IPS-NIHi11 (cell line): ENCODE results near the gene HCRTR1.

Source experiments
- DNase-seq: peaks from one replicate; pipeline ENCODE4 v3.0.0; 2012; ENCODE audit warnings: mixed read lengths, low spot score

Gene HCRTR1

DNA sequence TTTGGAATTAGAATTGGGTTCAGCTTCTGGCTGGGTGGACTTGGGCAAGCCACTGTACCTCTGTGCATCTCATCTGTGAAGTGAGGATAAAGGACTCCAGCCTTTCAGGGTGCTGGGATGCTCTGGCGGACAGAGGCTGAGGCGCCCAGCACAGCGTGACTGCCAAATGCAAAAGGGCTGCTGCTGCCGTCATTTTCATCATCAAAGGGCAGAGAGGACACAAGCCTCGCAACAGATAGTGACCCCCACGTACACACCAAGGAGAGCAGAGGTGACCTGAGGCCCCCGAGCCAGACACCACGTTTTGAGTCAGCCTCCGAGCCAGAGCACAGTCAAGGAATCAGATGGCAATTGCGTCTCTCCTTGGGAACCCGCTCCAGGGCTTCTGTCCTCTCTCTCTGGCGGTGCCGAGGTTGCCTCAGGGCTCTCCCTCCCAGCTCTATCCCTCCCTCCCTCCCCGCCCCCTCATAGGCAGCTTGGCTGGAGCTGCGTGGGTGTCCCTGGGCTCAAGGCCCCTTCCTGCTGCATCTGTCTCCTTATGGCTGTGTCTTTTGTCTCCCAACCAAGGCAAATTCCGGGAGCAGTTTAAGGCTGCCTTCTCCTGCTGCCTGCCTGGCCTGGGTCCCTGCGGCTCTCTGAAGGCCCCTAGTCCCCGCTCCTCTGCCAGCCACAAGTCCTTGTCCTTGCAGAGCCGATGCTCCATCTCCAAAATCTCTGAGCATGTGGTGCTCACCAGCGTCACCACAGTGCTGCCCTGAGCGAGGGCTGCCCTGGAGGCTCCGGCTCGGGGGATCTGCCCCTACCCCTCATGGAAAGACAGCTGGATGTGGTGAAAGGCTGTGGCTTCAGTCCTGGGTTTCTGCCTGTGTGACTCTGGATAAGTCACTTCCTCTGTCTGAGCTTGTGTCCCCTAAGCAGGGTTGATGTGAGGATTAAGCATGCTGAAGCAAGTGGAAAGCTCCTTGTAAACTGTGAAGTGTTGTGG is 9.0 kb downstream of the HCRTR1 start:
- peak; percentile 50 for DNase-seq

DNA sequence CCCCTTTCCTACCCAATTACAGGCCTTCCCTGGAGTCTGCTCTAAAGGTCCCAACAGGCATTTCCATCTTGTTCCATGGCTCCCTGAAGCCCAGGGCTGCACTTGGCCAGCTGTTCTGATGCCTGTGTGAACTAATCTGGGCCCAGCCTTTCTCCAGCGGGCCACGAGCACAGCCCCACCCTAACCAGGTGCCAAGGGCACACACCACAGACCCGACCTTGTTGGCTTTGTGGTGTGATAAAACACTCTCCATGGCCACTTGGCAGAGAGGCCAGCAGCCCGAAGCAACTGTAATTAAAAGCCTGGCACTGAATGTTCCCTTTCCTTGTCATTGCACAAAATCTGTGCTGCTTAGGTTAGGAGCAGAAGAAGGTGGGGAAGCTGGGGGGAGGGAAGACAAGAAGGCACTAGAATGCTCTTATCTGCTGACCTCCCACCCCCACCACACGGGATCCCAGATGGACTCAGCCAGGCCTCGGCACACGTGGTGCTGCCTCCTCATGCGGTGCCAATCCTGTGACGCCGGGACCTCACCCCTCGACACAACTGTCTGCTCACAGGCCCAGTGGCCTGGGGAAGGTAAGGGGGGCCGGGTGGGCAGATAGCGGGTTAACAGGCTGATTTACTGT is 9.9 kb downstream of the HCRTR1 start:
- DNase-seq: no peak

DNA sequence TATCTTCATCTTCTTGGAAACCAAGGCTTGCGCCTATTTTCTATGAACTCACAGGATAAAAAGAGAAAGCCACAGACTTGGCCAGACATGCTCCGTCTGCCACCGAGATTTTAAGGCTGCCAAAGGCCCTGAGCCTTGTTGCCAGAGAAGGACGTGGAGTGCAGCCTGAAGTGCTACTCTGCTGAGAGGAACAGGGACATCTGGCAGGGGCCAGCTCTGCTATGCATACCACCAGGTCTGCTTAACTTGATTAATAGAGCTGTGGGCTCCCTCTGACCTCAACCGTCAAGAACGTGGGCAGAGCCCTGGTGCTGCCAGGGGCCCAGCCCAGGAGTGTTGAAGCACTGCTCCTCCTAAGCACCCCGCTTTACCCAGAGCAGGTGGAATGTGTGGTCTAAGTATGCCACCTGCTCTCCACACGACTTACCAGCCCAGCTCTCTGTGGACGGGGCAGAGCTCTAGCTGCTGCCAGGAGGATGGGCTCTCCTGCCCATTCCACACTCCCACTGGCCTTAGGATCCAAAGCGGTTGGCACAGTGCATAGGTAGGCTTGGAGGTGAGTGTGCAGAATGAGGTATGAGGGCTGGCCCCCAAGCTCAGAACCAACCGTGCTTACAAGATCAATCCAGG is 10.6 kb downstream of the HCRTR1 start:
- DNase-seq: no peak

DNA sequence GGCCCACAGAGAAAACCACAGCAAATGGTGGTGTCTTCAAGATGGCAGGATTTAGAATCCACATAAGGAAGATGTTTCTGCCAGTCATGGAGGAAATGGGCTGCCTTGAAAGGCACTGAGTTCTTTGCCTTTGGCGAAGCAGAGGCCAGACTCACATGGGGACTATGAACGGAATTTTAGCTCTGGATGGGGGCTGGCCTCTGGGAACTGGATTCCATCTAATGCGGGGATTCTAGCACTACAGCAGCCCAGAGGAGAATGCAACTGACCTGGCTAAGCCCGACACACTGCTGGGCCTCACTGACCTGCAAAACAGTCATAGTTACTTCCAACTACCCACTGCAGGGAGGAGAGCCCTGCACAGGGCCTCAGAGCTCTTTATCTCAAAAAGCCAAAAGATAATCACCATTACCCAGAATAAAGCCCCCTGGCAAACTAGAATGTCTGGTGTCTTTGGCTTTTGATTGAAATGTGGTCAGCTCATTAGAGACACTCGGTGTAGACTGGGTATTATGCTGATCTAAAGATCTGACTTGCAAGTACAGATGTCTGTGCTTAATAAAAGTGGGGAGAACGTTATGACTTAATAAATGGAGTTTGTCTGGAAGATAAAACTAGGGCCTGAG is 11.6 kb downstream of the HCRTR1 start:
- DNase-seq: no peak

DNA sequence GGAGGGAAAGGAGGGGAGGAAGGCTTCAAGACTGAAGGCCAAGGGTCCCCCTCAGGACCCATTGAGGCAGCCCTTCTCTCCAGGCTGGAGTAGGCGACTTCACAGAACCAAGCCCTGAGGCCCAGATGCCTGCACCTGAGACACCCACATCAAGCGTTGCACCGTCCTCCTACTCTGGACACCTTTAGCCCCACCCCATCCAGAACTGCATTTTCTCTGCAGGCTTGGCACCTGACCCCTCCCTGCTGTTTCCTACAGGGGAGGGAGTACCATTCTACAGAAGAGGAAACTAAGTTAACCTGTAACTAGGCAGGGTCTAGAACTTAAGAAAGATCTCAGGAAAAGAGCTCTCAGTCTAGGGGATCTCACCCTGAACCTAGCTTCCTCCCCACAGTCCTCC is 15.2 kb downstream of the HCRTR1 start:
- no peak for DNase-seq

DNA sequence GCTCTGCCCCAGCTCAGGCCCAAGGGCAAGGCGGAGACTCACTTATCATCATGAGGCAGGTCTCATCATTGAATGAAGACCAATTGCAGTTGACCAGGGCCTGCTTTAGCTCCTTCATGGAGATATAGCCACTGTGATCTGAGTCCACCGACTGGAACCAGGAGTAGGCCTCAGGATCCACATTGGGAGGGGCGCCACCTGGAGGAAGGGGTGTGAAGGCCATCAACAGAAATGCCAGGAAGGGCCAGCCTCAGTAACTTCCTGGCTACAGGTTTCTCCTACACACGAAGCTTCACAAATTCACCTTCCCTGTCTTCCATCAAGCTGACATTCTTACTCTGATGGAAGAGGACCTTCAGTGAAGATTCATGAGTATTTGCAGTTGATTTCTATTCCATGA is 15.6 kb downstream of the HCRTR1 start:
- peak; percentile 60 for DNase-seq

DNA sequence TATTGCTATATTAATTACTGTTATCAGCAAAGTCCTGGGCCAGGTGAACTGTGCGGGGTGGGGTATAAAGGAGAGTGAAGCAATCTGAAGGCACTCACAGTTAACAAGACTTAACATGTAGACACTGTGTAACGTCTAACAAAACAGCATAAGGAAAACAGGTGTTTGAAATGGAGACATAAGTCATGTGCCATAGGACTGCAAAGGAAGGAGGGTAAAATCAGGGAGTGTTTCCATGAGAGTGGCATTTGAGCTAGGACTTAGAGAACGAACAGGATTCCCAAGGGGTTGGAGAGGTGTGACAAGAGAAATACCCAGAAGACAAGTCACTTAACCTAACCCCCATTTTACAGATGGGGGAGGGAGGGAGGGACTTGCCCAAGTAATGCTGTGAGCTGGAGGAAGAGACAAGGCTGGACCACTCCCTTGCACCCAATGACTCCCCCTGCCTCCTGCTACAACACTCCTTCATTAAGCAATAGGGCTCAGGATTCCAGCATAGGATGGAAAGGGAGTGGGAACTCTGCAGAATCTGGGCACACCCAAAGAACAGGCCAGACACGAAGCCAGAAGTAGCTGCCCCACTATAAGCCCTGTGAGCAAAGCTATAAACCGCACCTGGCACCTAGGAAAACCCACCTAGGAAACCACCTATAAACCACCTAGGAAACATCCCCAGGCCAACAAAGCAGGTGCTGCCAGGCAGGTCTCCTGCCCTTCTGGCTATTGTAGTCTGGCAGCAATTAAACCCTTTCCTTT is 20.6 kb downstream of the HCRTR1 start:
- no peak for DNase-seq

DNA sequence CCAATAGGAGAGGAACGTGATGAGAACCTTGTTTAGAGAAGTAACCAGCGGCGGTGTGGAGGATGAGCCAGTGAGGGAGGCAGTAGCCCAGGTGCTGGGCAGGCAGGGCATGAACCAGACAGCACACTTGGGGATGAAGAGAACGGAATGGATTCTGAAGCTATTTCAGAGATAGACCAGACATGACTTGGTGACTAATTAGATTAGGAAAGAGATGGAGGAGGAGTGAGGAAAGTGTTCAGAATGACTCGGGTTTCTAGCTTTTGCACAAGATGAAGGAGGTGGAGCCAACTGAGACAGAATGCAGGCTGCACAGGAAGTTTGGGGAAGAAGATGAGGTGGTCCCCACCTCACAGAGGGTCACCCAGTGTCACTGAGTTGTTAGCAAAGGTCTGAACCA is 22.1 kb downstream of the HCRTR1 start:
- no peak for DNase-seq

DNA sequence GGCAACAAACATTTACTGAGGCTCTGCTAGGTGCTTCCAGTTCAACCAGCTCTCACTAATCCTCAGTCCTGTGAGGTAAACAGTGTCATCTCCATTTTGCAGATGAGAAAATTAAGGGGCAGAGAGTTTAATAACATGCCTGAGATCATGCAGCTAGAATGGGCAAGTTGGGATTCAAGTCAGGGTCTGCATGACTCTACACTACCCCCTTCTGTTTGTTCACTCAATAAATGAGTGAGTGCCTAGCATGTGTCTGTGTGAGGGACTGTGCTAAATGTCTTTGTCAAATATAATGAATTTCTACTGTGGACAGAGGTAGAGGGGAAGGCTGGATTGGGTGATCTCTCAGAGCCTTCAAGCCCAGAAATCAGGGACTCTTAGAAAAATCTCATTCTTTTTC is 22.7 kb downstream of the HCRTR1 start:
- no peak for DNase-seq

DNA sequence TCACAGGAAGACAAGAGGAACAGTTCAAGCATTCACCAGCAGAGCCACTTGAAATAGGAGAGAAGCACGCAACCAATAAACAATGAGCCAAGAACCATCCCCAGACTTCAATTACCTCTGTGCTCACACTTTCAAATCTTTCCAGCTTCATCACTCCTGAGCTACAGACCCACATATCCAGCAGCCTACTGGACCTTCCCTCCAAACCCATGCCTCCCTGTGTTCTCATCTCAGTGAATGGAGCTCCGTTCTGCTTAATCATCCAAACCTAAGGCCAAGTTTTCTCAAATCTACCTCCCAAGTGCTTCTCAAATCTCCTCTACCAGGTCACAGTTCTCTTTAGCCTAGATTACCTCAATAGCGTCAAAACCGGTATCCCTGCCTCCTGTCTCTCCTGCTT is 23.5 kb downstream of the HCRTR1 start:
- no peak for DNase-seq

DNA sequence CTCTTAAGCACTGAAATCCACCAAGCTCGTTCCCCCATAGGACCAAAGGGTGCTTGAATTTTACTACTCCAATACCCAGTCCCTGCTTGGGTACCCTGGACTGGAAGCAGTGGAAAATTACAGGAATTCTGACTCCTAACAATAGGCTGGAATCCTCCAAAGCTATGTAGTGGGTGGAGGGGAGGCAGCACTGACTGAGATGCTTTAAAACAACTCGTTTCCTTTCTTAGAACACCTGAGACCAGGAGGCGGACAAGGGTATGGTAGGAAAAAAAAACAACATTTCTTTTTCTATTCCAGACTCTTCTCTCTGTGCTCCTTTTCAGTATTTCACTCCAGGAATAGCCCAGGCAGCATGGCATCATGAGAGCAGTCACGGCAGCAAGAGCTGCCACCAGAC is 24.9 kb downstream of the HCRTR1 start:
- DNase-seq: no peak

DNA sequence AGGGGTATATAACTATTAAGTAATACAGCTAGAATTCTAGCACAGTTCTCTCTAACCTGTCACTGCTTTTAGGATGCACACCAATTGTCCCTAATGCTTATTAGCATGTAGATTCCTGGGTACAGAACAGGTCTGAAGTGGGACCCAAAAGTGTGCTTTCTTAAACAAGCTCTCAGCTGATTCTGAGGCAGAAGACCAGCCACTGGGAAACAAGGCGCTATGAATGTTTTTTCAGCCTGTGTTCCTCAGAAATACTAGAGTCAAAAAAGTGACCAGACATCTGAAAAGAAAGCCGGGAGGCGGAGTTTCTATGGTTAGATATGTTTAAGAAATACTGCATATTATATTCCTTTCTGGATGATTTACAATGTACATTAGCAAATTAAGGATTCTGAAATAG is 25.4 kb downstream of the HCRTR1 start:
- no peak for DNase-seq

DNA sequence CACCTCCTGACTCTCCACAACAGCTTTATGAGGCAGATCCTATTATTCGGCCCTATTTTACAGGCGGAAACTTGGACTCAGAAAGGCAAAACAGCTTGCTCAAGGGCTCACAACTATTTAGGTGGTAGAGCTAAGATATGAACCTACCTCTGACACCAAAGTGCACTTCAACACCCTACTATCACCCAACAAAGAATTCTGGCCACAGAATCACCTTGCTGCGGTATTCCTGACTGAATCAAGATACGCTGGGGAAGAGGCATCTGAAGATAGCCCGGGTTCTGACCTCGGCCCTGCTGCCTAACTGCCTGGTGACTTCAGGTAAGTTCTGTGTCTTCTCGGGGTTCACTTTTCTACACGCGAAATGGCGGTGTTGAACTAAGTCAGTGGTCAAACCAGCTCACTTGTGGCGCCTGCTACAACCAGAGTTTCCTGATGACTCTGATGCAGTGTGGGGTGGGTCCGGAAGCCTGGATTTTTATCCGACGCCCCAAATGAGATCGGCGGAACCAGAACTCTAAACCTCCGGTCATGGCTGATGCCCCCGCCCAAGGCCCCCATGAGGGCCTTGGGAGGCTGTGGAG is 26.6 kb downstream of the HCRTR1 start:
- no peak for DNase-seq

DNA sequence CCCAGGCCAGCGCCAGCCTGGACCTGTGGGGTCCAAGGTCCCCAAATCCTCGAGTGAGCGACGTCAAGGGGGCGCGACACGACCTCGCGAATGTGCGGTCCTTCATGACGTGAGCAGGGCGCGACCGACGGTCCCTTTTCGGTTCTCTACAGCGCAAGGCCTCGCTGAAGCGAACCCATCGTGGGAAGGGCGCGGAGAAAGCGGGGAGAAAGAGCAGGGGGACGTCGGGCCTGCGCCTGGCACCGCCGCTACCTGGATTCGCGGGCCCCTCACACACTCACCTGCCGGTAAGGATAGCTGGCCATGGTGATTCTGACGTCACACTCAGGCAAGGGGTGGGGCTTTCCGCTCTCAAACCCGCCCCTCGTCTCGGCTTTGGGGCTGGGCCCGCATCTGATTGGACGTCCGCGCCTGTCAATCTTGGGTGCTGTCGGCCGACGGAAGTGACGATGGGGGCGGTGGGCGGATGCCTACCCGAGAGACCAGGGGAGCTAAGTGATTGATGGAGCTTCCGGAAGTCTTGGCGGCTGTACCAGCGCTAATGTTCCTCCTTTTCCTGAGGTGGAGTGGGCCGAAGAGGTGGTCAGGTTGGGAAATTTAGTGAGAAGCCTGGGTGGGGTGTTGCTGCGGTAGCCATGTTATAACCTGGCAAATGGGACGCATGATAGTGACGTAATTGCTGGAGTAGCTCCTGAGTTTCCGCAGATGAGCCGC is 27.2 kb downstream of the HCRTR1 start, which contains the start of gene PEF1:
TSS of gene PEF1 (minus strand) at position 317 of the 714 bp plus-strand sequence. CDS start at position 305, 12 bp downstream.
- DNase-seq: peak; percentile 99

DNA sequence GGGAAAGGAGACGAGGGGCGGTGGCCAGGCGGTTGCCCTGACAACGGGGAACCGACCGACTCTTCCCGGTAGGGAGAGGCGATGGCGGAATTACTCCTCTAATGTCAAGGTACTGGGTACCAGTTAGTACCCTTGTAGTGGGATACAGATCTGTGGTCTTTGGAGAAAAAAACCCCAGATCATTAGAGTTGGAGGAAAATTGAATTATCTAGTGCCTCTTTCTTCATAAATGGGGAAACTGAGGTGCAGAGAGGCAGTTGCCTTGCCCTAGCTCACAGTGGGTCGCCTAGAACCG is 27.7 kb downstream of the HCRTR1 start:
- no peak for DNase-seq

DNA sequence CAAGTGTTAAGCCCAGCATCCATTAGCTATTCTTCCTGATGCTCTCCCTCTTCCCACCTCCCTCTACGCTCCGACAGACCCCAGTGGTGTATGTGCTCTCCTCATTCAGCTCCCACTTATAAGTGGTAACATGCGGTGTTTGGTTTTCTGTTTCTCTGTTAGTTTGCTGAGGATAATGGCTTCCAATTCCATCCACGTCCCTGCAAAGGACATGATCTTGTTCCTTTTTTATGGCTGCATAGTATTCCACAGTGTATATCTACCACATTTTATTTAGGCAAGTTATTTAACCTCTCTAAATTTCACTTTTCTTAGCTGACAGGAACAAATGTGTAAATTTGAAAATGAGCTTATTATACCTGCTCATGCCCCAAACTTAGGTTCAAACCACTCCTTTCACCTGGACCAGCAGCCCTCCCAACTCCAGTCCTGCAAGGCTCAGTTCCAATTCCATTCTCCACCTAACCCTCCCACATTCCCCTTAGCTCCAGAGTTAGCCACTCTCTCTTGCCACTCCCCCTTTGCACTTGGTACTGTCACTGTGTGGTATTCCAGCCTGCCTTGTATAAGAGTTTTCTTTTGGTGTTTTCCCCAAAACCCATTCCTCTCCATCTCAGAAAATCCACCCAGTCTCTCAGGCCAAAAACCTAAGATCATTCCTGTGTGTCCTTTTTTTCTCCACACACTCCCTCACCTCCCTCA is 28.9 kb downstream of the HCRTR1 start:
- no peak for DNase-seq

DNA sequence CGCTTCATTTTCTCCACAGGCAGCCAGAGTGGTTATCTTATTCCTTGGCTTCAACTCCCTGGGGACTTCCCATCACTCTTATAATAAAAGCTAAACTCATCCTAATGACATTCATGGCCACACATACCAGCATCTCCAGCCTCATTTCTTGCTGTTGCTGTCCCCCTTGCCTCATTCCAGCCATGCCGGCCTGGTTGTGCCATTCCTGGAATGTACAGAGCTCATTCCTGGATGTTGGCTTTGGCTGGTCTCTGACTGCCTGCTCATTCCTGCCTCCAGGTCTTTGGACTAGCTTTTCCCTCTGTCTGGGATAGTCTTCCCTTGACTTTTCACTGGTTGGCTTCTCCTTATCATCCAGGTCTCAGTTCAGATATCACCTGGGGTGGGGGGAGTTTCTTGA is 29.6 kb downstream of the HCRTR1 start:
- no peak for DNase-seq

DNA sequence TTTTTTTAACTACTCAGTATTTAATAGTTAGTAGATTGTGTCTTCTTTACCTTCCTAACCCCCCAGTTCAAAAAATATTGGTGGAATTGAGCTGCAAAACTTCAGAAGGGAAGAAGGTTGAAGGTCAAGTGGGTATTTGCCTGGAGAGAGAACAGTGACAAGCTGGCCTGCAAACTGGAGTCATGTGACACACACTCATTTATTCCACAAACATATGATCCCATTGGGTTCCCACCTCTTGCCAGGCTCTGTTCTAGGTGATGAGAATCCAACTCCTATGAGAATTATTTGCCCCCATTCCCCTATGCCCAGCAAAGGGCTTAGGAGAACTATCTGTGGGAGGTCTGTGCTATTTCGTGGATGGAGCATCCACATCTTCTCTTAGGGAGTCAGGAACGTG is 30.7 kb downstream of the HCRTR1 start:
- no peak for DNase-seq

DNA sequence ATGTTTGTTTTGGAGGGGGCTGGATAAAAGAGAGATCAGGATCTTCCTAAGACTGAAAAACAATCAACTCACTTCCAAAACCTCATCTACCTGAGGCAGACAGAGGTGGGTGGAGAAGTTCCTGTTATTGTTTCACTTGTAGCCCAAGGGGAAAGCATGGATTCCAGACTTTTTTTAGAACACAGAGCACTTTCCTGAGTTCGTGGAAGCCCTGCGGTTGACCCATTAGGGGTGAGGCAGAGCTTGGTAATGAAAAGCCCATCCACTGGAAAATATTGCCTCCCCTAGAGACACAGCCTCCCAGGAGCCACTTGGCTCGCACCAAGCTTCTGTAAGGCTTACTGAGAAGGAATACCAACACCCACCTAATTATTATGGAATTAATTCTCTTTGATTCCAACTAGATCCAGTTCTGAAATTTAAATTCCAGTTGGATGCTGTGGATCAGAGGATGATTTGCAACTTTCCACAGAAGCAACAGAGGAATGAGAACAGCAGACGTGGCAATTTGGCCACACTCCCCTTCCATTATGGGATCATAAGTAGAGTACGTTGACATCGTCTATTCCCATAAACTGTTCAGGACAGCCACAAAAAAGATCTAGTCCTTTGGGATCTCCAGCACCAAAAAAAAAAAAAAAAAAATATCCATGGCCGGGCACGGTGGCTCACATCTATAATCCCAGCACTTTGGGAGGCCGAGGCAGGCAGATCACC is 31.3 kb downstream of the HCRTR1 start:
- DNase-seq: no peak
